ENCODE data around the gene FAM118B.

Gene FAM118B

GRCh38 chr11:126175393-126175792 is 36.2 kb upstream of the FAM118B start:
- H3K4me3 ChIP-seq (ENCODE audit: low read length), result no peak overlapping the region
- peak; percentile 66 for DNase-seq (ENCODE audit: low read depth)

DNA sequence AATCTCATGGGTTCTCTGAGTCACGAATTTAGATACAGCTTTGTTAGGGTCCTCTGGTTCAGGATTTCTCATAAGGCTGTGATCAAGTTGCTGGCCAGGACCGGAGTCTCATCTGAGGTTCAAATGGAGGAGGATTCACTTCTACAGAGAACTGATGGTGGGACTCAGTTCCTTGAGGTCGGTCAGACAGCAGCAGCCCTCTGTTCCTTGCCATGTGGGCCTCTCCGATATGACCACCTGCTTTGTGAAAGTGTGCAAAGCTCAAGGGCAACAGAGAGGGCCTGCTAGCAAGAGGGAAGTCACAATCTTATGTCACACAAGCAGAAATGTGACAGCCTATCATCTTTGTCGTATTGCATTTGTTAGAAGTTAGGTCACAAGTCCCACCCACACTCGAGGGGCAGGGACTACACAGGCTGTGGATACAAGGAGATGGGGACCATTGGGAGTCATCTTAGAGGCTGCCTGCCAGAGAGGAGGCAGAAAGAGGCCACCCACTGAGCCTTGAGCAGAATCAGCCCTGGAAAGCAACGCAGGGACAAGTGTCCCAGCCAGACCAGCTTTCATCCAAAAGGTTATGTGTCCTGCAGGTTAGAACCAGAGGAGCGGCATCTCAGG is 34.6 kb upstream of the FAM118B start:
- no peak overlapping the region for H3K4me3 ChIP-seq (ENCODE audit: low read length)
- TF ChIP-seq CTCF (conservative IDR thresholded peaks at IDR 0.05; ENCODE audit: low read length), result no peak
- DNase-seq (ENCODE audit: low read depth), result no peak

More at GRCh38 chr11:126175393-126175792, 36.2 kb upstream of the FAM118B start:
- TF ChIP-seq CTCF (conservative IDR thresholded peaks at IDR 0.05; ENCODE audit: low read length), result no peak

DNA sequence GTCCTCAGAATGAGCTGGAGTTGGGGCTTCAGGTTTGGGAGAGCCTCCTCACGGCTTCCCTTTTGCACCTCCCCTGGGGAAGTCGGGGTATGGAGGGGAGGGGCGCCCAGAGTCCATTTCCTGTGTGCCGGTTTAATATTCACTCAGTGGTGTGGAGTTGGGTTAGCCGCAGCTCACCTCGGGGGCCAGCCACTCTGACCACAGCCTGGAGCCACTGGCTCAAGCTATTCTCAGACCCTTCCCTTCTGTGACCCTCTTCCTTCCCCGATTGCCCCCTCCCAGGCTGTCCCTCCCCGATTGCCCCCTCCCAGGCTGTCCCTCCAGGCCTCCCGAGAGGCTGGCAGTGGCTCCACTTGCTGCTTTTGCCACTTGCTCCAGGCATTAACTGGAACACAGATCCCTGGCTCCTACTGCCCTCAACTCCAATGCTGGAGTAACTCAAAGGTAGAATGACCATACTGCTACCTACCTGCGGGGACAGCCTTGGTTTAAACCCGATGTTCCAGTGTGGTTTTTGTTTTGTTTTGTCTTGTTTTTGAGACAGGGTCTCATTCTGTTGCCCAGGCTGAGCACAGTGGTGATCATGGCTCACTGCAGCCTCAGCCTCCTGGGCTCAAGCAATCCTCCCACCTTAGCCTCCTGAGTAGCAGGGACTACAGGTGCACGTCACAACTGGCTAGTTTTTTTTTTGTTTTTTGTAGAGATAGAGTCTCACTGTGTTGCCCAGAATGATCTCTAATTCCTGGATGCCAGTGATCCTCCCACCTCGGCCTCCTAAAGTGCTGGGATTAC is 29.4 kb upstream of the FAM118B start:
- no peak for TF ChIP-seq CTCF (conservative IDR thresholded peaks at IDR 0.05; ENCODE audit: low read length)
- no peak for DNase-seq (ENCODE audit: low read depth)
- no peak overlapping the region for H3K4me3 ChIP-seq (ENCODE audit: low read length)

- TF ChIP-seq CTCF (conservative IDR thresholded peaks at IDR 0.05; ENCODE audit: low read length), result no peak
- no peak for DNase-seq (ENCODE audit: low read depth)
- no peak overlapping the region for H3K4me3 ChIP-seq (ENCODE audit: low read length)
These were observed 28.7 kb upstream of the FAM118B start for GRCh38 chr11:126182787-126183445.

GRCh38 chr11:126185259-126186024 is 26.1 kb upstream of the FAM118B start:
- no peak for TF ChIP-seq CTCF (conservative IDR thresholded peaks at IDR 0.05; ENCODE audit: low read length)
- no peak overlapping the region for H3K4me3 ChIP-seq (ENCODE audit: low read length)
- DNase-seq (ENCODE audit: low read depth), result no peak

DNA sequence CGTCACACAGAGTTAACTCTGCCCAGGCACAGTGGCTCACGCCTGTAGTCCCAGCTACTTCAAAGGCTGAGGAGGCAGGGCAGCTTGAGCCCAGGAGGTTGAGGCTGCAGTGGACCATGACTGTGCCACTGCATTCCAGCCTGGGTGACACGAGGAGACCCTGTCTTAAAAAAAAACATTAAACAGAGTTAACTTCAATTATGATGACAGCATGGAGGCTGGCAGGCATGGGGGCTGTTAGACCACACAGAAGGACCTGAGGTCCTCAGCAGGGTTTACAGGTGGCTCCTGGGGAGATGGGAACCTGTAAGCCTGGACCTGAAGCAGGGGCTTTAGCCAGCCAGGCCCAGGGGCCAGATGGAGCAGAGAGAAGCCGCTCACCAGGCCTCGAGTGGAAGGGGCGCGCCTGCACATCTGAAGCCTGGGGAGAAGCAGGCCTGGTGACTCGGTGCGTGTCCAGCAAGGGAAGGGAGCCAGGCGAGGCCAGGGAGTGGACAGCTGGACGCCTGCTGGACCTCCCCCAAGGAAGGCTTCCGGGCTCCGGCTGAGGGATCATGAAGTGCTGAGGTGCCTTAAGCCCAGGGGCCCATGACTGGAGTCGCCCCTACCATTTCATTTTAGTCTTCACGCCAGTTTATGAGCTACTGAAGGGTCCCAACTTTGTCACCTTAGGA is 25.4 kb upstream of the FAM118B start:
- no peak for DNase-seq (ENCODE audit: low read depth)
- no peak for TF ChIP-seq CTCF (conservative IDR thresholded peaks at IDR 0.05; ENCODE audit: low read length)
- H3K4me3 ChIP-seq (ENCODE audit: low read length), result no peak overlapping the region

All from AG10803 (cell line).